ENCODE data around the gene SHROOM3.

SHROOM3 gene

GRCh38 chr4:76476571-76476970 is 41.5 kb downstream of the SHROOM3 start:
- no peak for DNase-seq (ENCODE audit: low read depth in 2 of 2)
- H3K4me3 ChIP-seq (replicated peaks in 1 of 2; ENCODE audit: low read depth in 2 of 2, low read length in 2 of 2): no peak overlapping the region
- no peak for TF ChIP-seq CTCF (IDR thresholded peaks at IDR 0.05; ENCODE audit: low read depth, low read length)

GRCh38 chr4:76484654-76485053 is 49.6 kb downstream of the SHROOM3 start:
- TF ChIP-seq CTCF (IDR thresholded peaks at IDR 0.05; ENCODE audit: low read depth, low read length): no peak
- no peak overlapping the region for H3K4me3 ChIP-seq (replicated peaks in 1 of 2; ENCODE audit: low read depth in 2 of 2, low read length in 2 of 2)
- DNase-seq (ENCODE audit: low read depth in 2 of 2): no peak

GRCh38 chr4:76485450-76485849 is 50.4 kb downstream of the SHROOM3 start:
- no peak for TF ChIP-seq CTCF (IDR thresholded peaks at IDR 0.05; ENCODE audit: low read depth, low read length)
- H3K4me3 ChIP-seq (replicated peaks in 1 of 2; ENCODE audit: low read depth in 2 of 2, low read length in 2 of 2): no peak overlapping the region
- peak in 1 of 2 donors; percentile 10 for DNase-seq (ENCODE audit: low read depth in 2 of 2)

GRCh38 chr4:76486588-76487276 is 51.7 kb downstream of the SHROOM3 start:
- DNase-seq (ENCODE audit: low read depth in 2 of 2): no peak
- TF ChIP-seq CTCF (IDR thresholded peaks at IDR 0.05; ENCODE audit: low read depth, low read length): no peak
- no peak overlapping the region for H3K4me3 ChIP-seq (replicated peaks in 1 of 2; ENCODE audit: low read depth in 2 of 2, low read length in 2 of 2)

- TF ChIP-seq CTCF (IDR thresholded peaks at IDR 0.05; ENCODE audit: low read depth, low read length): no peak
- DNase-seq (ENCODE audit: low read depth in 2 of 2): no peak
- no peak overlapping the region for H3K4me3 ChIP-seq (replicated peaks in 1 of 2; ENCODE audit: low read depth in 2 of 2, low read length in 2 of 2)
These were observed 52.6 kb downstream of the SHROOM3 start for GRCh38 chr4:76487621-76488020.

- no peak overlapping the region for H3K4me3 ChIP-seq (replicated peaks in 1 of 2; ENCODE audit: low read depth in 2 of 2, low read length in 2 of 2)
- no peak for DNase-seq (ENCODE audit: low read depth in 2 of 2)
- TF ChIP-seq CTCF (IDR thresholded peaks at IDR 0.05; ENCODE audit: low read depth, low read length): no peak
These were observed 53.4 kb downstream of the SHROOM3 start for GRCh38 chr4:76488455-76488854.
